ENCODE results near the gene DDX59.

Gene DDX59

GRCh38 chr1:200706111-200706814 lies 36.6 kb upstream of the DDX59 start:
- ChIA-PET CTCF (no interaction called here), POLR2A (no interaction called here)
- H3K4me3 ChIP-seq (ENCODE audit: low read depth, low read length): no peak overlapping the region
- TF ChIP-seq, protein P1, sequence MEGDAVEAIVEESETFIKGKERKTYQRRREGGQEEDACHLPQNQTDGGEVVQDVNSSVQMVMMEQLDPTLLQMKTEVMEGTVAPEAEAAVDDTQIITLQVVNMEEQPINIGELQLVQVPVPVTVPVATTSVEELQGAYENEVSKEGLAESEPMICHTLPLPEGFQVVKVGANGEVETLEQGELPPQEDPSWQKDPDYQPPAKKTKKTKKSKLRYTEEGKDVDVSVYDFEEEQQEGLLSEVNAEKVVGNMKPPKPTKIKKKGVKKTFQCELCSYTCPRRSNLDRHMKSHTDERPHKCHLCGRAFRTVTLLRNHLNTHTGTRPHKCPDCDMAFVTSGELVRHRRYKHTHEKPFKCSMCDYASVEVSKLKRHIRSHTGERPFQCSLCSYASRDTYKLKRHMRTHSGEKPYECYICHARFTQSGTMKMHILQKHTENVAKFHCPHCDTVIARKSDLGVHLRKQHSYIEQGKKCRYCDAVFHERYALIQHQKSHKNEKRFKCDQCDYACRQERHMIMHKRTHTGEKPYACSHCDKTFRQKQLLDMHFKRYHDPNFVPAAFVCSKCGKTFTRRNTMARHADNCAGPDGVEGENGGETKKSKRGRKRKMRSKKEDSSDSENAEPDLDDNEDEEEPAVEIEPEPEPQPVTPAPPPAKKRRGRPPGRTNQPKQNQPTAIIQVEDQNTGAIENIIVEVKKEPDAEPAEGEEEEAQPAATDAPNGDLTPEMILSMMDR (IDR thresholded peaks at IDR 0.05; ENCODE audit: insufficient read depth, low read length, missing control alignments): no peak
- no peak for DNase-seq (ENCODE audit: low read depth, low spot score)

DNA sequence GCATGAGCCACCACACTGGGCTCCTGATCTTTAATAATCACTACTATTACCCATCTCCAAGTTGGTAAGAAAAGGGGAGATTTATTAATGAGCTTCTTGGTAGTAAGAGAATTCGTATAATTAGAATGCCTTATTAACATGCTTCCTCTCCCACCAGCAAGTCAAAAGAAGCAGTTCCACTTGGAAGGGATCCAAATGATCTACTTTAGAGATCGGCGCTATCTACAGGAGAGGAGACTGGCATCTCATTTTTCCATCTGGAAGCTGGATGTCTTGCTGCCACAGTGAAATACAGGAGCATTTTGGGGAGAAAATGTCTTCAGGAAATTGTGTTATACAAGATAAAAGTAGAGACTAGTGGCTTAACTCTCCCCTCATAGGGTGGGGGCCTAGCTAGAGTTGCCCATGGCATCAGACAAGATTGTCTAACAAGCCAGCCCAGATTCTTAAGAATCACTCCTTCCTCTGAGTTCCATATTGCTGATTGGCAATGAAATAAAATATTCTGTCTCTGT lies 35.3 kb upstream of the DDX59 start:
- H3K4me3 ChIP-seq (ENCODE audit: low read depth, low read length): no peak overlapping the region
- ChIA-PET CTCF (interaction anchor here (0.9 kb wide), 1 partner anchor 83 kb away, joined by 3 read pairs; no protein-coding TSS in a partner anchor), POLR2A (no interaction called here)
- no peak for DNase-seq (ENCODE audit: low read depth, low spot score)
- TF ChIP-seq, protein P1 (IDR thresholded peaks at IDR 0.05; ENCODE audit: insufficient read depth, low read length, missing control alignments): no peak

- H3K4me3 ChIP-seq (ENCODE audit: low read depth, low read length): no peak overlapping the region
- ChIA-PET CTCF (interaction anchor here (1.5 kb wide), 1 partner anchor 20 kb away, joined by 3 read pairs; no protein-coding TSS in a partner anchor), POLR2A (no interaction called here)
- DNase-seq (ENCODE audit: low read depth, low spot score): peak; percentile 21
- TF ChIP-seq, protein P1 (IDR thresholded peaks at IDR 0.05; ENCODE audit: insufficient read depth, low read length, missing control alignments): no peak
Measured at GRCh38 chr1:200699871-200700270, 30.2 kb upstream of the DDX59 start.

DNA sequence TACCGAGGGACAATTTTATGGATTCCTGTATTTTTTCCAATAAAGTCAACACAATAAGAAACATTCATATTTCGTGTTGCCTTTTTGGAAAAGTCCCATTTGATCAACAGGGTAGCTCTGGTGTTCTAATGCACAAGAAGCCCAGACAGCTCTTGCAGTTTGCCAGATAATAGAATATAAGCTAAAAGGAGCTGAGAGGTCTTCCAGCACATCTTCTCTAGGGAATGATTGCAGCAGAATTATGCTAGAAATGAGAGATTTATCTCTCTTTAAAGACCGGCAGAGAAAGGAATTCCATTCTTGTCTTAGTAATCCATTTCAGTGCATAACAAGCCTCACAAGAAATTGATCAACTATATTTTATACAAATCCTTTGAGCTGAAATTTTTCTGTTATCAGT lies 25.0 kb upstream of the DDX59 start:
- POLR2A ChIA-PET: no interaction called here

GRCh38 chr1:200693327-200693726 lies 23.6 kb upstream of the DDX59 start:
- TF ChIP-seq, protein P1 (IDR thresholded peaks at IDR 0.05; ENCODE audit: insufficient read depth, low read length, missing control alignments): no peak
- DNase-seq (ENCODE audit: low read depth, low spot score): no peak
- no peak overlapping the region for H3K4me3 ChIP-seq (ENCODE audit: low read depth, low read length)
- ChIA-PET POLR2A (no interaction called here), CTCF (no interaction called here)

More for the DNA sequence above, 25.0 kb upstream of the DDX59 start:
- no peak for DNase-seq (ENCODE audit: low read depth, low spot score)
- CTCF ChIA-PET: no interaction called here
- H3K4me3 ChIP-seq (ENCODE audit: low read depth, low read length): no peak overlapping the region
- TF ChIP-seq, protein P1 (IDR thresholded peaks at IDR 0.05; ENCODE audit: insufficient read depth, low read length, missing control alignments): no peak

DNA sequence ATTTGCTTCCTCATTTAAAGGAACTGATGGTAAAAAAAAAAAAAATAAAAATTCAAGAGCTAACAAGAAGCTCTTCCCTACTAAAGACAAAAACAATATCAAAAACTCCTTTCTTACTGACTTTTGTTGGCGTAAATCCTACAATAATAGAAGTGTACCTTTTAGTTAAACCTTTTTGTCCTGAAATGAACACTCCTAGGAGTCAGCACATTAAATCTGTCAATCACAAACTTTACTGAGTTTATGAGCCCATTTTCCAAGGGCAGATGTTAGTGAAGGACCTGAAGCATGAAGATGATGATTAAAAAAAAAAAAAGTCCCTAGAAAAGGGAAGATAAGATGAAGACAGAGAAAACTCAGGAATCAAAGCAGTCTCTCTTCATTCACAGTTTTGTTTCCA lies 22.6 kb upstream of the DDX59 start:
- ChIA-PET POLR2A (no interaction called here), CTCF (no interaction called here)
- TF ChIP-seq, protein P1 (IDR thresholded peaks at IDR 0.05; ENCODE audit: insufficient read depth, low read length, missing control alignments): no peak
- H3K4me3 ChIP-seq (ENCODE audit: low read depth, low read length): no peak overlapping the region
- no peak for DNase-seq (ENCODE audit: low read depth, low spot score)

Data from AG04449 (cell line).